HepG2 (cell line): ENCODE results near the gene PPA2. TPM values are rescaled to one million over a fixed set of nuclear protein-coding genes. Genes with fewer than 3 reads are reported as not detected.

Experiments used
- ATF1 ChIP-seq: IDR thresholded peaks from 2 replicates; pipeline ENCODE4 v1.6.1; 2016; ENCODE audit warnings: mild to moderate bottlenecking, control low read depth
- BHLHE40 ChIP-seq: IDR thresholded peaks from 2 replicates; pipeline ENCODE4 v1.6.1; 2011; ENCODE audit warnings: low read length, improper control_type of control experiment
- CAMTA2 ChIP-seq: sonication (generic); formaldehyde crosslinking; IDR thresholded peaks from 2 replicates; pipeline ENCODE4 v1.4.0; 2020; ENCODE audit warnings: mild to moderate bottlenecking, missing genetic modification reagents, borderline replicate concordance
- CBFB ChIP-seq: sonication (generic); formaldehyde crosslinking; IDR thresholded peaks from 2 replicates; pipeline ENCODE4 v1.4.0; 2020; ENCODE audit warnings: missing genetic modification reagents
- CENPX ChIP-seq: sonication (generic); formaldehyde crosslinking; IDR thresholded peaks from 2 replicates; pipeline ENCODE4 v1.9.0; 2021; ENCODE audit warnings: mild to moderate bottlenecking, missing genetic modification reagents, moderate library complexity
- DMAP1 ChIP-seq: IDR thresholded peaks from 2 replicates; pipeline ENCODE4 v1.6.1; 2016
- EED ChIP-seq: sonication (generic); formaldehyde crosslinking; IDR thresholded peaks from 2 replicates; pipeline ENCODE4 v1.5.0; 2020; ENCODE audit warnings: mild to moderate bottlenecking, missing genetic modification reagents
- FOSL2 ChIP-seq: sonication (generic); formaldehyde crosslinking; IDR thresholded peaks from 2 replicates; pipeline ENCODE4 v1.4.0; 2020; ENCODE audit warnings: missing genetic modification reagents
- FOXJ3 ChIP-seq: sonication (generic); formaldehyde crosslinking; IDR thresholded peaks from 2 replicates; pipeline ENCODE4 v1.4.0; 2020; ENCODE audit warnings: missing genetic modification reagents, mild to moderate bottlenecking, borderline replicate concordance
- HNRNPL ChIP-seq: fragments of 200-400 bp; formaldehyde crosslinking; IDR thresholded peaks from 2 replicates; pipeline ENCODE4 v1.6.1; 2017; ENCODE audit warnings: mild to moderate bottlenecking, low read depth, low read length
- HNRNPLL ChIP-seq: fragments of 200-400 bp; formaldehyde crosslinking; IDR thresholded peaks from 2 replicates; pipeline ENCODE4 v1.6.1; 2017; ENCODE audit warnings: mild to moderate bottlenecking, low read depth, low read length; ENCODE audit not compliant: poor library complexity, severe bottlenecking
- ISX ChIP-seq: sonication (generic); formaldehyde crosslinking; conservative IDR thresholded peaks from 2 replicates; pipeline ENCODE4 v1.5.0; 2020; ENCODE audit warnings: missing genetic modification reagents
- KMT2A ChIP-seq: sonication (generic); formaldehyde crosslinking; IDR thresholded peaks from 2 replicates; pipeline ENCODE4 v1.4.0; 2020; ENCODE audit warnings: missing genetic modification reagents
- NFKB2 ChIP-seq: sonication (generic); formaldehyde crosslinking; IDR thresholded peaks from 2 replicates; pipeline ENCODE4 v1.4.0; 2020; ENCODE audit warnings: missing genetic modification reagents, borderline replicate concordance
- SIN3A ChIP-seq: IDR thresholded peaks from 2 replicates; pipeline ENCODE4 v1.6.1; 2011; ENCODE audit warnings: low read depth, mild to moderate bottlenecking, control low read depth, low read length, borderline replicate concordance
- SNAPC2 ChIP-seq: sonication (generic); formaldehyde crosslinking; IDR thresholded peaks from 2 replicates; pipeline ENCODE4 v1.8.1; 2022; ENCODE audit warnings: mild to moderate bottlenecking, missing genetic modification reagents
- ZMYM4 ChIP-seq: sonication (generic); formaldehyde crosslinking; IDR thresholded peaks from 2 replicates; pipeline ENCODE4 v1.8.1; 2023; ENCODE audit warnings: mild to moderate bottlenecking, missing genetic modification reagents
- ZNF329 ChIP-seq: sonication (generic); formaldehyde crosslinking; IDR thresholded peaks from 2 replicates; pipeline ENCODE4 v1.9.0; 2021; ENCODE audit warnings: low read depth, mild to moderate bottlenecking, missing genetic modification reagents
- ZNF354B ChIP-seq: sonication (generic); formaldehyde crosslinking; IDR thresholded peaks from 2 replicates; pipeline ENCODE4 v1.8.0; 2022; ENCODE audit warnings: mild to moderate bottlenecking, missing genetic modification reagents
- ZNF446 ChIP-seq: sonication (generic); formaldehyde crosslinking; IDR thresholded peaks from 2 replicates; pipeline ENCODE4 v1.5.0; 2020; ENCODE audit warnings: mild to moderate bottlenecking, missing genetic modification reagents
- ZZZ3 ChIP-seq: sonication (generic); formaldehyde crosslinking; IDR thresholded peaks from 2 replicates; pipeline ENCODE4 v1.4.0; 2020; ENCODE audit warnings: missing genetic modification reagents, mild to moderate bottlenecking, borderline replicate concordance
- polyA plus RNA-seq, 8 experiments: library from polyadenylated mRNA; depleted of rRNA in 3 of 8; stranded (reverse) in 7 of 8; unstranded in 1 of 8; fragments of >200 nt; fragmentation: Illumina TruSeq in 4 of 8; extraction: Trizol in 4 of 8; gene quantifications; 2 replicates each; pipeline versions ENCODE4 v1.2.1 to v1.2.3, GENCODE V29; 2011 to 2016; ENCODE audit warnings: low read depth in 4 of 8, missing spikeins in 1 of 8, mixed read lengths in 1 of 8; ENCODE audit not compliant: insufficient read depth in 1 of 8
- total RNA-seq, 5 experiments: library from RNA; depleted of rRNA; stranded (reverse); fragments of >200 nt; fragmentation: Illumina TruSeq; extraction: Trizol; gene quantifications; 2 replicates each; pipeline ENCODE4 v1.2.3, GENCODE V29; 2016; ENCODE audit warnings: low read depth in 1 of 5
- TF ChIP-seq, protein P1 (sequence below): fragments of 450-650 bp; IDR thresholded peaks from 2 replicates; pipeline ENCODE4 v1.6.1; 2016
- TF ChIP-seq, protein P2 (sequence below): sonication (generic); formaldehyde crosslinking; conservative IDR thresholded peaks from 2 replicates; pipeline ENCODE4 v1.8.0; 2022; ENCODE audit warnings: missing genetic modification reagents
- TF ChIP-seq, protein P3 (sequence below): sonication (generic); formaldehyde crosslinking; IDR thresholded peaks from 2 replicates; pipeline ENCODE4 v1.5.0; 2020; ENCODE audit warnings: mild to moderate bottlenecking, missing genetic modification reagents
- TF ChIP-seq, protein P4 (sequence below): IDR thresholded peaks from 2 replicates; pipeline ENCODE4 v1.6.1; 2012; ENCODE audit warnings: low read depth, low read length, improper control_type of control experiment
- TF ChIP-seq, protein P5 (sequence below): sonication (generic); formaldehyde crosslinking; IDR thresholded peaks from 2 replicates; pipeline ENCODE4 v1.4.0; 2020; ENCODE audit warnings: missing genetic modification reagents

The PPA2 gene
- total and polyA plus RNA-seq, 2 of the 13 experiments (the other 11 are each of a cell fraction or from before 2014, with no cell fraction given) = 44.2 to 70.6 TPM

DNA sequence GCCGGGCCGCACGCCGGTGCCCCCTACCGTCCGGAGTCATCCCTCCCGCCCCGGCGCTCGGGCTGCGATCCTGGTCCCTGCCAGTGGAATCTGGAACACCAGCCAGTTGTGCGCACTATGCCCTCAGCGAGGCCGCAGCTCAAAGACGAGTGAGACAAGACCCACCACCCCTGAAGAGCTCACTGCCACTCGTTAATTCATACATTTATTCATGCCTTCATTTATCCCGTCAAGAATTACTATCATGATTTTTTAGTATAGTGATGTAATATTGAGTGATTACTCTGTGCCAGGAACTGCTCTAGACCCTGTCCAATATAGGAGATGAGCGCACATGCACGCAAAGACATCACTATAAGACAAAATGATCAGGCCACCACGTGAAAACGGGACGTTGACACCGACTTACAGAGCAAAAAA lies 247 bp upstream of the PPA2 start (continued):
- TF ChIP-seq FOXJ3 (CRISPR knock-in tag) (no peak), ZNF329 (CRISPR knock-in tag) (no peak), ZNF354B (CRISPR knock-in tag) (no peak), CENPX (CRISPR knock-in tag) (no peak), KMT2A (CRISPR knock-in tag) (no peak), HNRNPLL (no peak), SNAPC2 (0 out of 2 replicates have a peak, but pooled peaks have one; percentile 30), FOSL2 (CRISPR knock-in tag) (0 out of 2 replicates have a peak, but pooled peaks have one; percentile 36), ZMYM4 (CRISPR knock-in tag) (no peak), CAMTA2 (CRISPR knock-in tag) (0 out of 2 replicates have a peak, but pooled peaks have one; percentile 47), EED (CRISPR knock-in tag) (no peak), DMAP1 (CRISPR knock-in tag) (peak; percentile 11; the same call in 1 of the 2 replicates), ZZZ3 (CRISPR knock-in tag) (no peak), NFKB2 (no peak), ZNF446 (CRISPR knock-in tag) (no peak), SIN3A (no peak), BHLHE40 (no peak), ATF1 (no peak), HNRNPL (no peak), CBFB (no peak), ISX (no peak)
- TF ChIP-seq, protein P1, sequence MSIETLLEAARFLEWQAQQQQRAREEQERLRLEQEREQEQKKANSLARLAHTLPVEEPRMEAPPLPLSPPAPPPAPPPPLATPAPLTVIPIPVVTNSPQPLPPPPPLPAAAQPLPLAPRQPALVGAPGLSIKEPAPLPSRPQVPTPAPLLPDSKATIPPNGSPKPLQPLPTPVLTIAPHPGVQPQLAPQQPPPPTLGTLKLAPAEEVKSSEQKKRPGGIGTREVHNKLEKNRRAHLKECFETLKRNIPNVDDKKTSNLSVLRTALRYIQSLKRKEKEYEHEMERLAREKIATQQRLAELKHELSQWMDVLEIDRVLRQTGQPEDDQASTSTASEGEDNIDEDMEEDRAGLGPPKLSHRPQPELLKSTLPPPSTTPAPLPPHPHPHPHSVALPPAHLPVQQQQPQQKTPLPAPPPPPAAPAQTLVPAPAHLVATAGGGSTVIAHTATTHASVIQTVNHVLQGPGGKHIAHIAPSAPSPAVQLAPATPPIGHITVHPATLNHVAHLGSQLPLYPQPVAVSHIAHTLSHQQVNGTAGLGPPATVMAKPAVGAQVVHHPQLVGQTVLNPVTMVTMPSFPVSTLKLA = no peak
- TF ChIP-seq, protein P2, sequence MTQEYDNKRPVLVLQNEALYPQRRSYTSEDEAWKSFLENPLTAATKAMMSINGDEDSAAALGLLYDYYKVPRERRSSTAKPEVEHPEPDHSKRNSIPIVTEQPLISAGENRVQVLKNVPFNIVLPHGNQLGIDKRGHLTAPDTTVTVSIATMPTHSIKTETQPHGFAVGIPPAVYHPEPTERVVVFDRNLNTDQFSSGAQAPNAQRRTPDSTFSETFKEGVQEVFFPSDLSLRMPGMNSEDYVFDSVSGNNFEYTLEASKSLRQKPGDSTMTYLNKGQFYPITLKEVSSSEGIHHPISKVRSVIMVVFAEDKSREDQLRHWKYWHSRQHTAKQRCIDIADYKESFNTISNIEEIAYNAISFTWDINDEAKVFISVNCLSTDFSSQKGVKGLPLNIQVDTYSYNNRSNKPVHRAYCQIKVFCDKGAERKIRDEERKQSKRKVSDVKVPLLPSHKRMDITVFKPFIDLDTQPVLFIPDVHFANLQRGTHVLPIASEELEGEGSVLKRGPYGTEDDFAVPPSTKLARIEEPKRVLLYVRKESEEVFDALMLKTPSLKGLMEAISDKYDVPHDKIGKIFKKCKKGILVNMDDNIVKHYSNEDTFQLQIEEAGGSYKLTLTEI (CRISPR knock-in tag) = no peak
- TF ChIP-seq, protein P3, sequence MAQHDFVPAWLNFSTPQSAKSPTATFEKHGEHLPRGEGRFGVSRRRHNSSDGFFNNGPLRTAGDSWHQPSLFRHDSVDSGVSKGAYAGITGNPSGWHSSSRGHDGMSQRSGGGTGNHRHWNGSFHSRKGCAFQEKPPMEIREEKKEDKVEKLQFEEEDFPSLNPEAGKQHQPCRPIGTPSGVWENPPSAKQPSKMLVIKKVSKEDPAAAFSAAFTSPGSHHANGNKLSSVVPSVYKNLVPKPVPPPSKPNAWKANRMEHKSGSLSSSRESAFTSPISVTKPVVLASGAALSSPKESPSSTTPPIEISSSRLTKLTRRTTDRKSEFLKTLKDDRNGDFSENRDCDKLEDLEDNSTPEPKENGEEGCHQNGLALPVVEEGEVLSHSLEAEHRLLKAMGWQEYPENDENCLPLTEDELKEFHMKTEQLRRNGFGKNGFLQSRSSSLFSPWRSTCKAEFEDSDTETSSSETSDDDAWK (CRISPR knock-in tag) = no peak
- TF ChIP-seq, protein P4, sequence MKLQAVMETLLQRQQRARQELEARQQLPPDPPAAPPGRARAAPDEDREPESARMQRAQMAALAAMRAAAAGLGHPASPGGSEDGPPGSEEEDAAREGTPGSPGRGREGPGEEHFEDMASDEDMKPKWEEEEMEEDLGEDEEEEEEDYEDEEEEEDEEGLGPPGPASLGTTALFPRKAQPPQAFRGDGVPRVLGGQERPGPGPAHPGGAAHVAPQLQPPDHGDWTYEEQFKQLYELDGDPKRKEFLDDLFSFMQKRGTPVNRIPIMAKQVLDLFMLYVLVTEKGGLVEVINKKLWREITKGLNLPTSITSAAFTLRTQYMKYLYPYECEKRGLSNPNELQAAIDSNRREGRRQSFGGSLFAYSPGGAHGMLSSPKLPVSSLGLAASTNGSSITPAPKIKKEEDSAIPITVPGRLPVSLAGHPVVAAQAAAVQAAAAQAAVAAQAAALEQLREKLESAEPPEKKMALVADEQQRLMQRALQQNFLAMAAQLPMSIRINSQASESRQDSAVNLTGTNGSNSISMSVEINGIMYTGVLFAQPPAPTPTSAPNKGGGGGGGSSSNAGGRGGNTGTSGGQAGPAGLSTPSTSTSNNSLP = no peak
- TF ChIP-seq, protein P5, sequence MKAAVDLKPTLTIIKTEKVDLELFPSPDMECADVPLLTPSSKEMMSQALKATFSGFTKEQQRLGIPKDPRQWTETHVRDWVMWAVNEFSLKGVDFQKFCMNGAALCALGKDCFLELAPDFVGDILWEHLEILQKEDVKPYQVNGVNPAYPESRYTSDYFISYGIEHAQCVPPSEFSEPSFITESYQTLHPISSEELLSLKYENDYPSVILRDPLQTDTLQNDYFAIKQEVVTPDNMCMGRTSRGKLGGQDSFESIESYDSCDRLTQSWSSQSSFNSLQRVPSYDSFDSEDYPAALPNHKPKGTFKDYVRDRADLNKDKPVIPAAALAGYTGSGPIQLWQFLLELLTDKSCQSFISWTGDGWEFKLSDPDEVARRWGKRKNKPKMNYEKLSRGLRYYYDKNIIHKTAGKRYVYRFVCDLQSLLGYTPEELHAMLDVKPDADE (CRISPR knock-in tag) = no peak
